ENCODE data around the gene UPK3A. TPM values are rescaled to one million over a fixed set of nuclear protein-coding genes. Genes with fewer than 3 reads are reported as not detected.
"Not testable (repeated sequence)": the region's sequence is repeated elsewhere in the genome, so short reads cannot be mapped to it uniquely, and the experiment has no call there.

UPK3A gene
- total RNA-seq, 1 donor from 2014 or later: not detected

DNA sequence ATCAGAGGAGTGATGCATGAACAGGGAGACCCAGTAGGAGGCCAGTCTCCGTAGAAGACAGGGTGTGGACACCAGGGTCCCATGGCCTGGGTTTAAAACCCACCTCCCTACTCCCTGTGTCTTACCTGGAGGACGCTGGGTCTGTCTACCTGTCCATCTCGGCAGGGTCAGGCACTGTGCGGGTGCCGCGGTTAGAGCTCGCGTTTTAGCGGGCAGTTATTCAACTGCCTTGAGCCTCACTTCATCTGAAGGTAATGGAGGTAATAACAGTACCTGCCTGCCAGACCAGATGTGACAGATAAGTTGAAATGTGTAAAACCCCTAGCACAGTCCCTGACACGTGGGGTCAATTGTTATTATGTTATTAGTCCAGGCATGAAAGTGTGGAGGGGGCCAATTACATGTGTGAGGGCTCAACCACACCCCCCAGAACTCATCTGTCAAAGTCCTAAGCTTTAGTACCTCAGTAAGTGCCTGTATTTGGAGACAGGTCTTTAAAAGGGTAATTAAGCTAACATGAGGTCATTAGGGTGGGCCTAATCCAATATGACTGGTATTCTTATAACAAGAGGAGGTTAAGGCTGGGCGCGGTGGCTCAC is 8.1 kb upstream of the UPK3A start:
- Mint-ChIP-seq H3K4me1 (ENCODE audit: low read depth) (peaks cover 3% of the 10 kb centered on the region), H3K27ac (no peak overlapping the region), H3K36me3 (ENCODE audit: low read depth) (no peaks in the 10 kb centered on the region), H3K9me3 (no peaks in the 10 kb centered on the region), H3K27me3 (ENCODE audit: low read depth) (peaks cover 9% of the 10 kb centered on the region), H3K4me3 (ENCODE audit: low read depth) (no peak overlapping the region)
- DNase-seq (ENCODE audit: low spot score): no peak
- intact Hi-C loops (cut with micrococcal nuclease): no loop called here

DNA sequence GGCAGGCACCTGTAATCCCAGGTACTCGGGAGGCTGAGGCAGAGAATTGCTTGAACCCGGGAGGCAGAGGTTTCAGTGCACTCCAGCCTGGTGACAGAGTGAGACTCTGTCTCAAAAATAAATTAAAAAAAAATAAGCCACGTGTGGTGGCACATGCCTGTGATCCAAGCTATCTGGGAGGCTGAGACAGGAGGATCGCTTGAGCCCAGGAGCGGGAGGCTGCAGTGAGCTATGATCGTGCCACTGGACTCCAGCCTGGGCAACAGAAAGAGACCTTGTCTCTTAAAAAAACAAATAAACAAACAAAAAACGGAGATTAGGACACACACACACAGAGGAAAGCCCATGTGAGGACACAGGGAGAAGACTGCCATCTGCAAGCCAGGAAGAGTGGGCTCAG is 7.0 kb upstream of the UPK3A start:
- H3K36me3 Mint-ChIP-seq (ENCODE audit: low read depth); H3K9me3 Mint-ChIP-seq; intact Hi-C loops (cut with micrococcal nuclease); H3K4me1 Mint-ChIP-seq (ENCODE audit: low read depth); DNase-seq (ENCODE audit: low spot score); H3K4me3 Mint-ChIP-seq (ENCODE audit: low read depth); H3K27ac Mint-ChIP-seq: not testable (repeated sequence)
- peaks cover 11% of the 10 kb centered on the region for H3K27me3 Mint-ChIP-seq (ENCODE audit: low read depth)

DNA sequence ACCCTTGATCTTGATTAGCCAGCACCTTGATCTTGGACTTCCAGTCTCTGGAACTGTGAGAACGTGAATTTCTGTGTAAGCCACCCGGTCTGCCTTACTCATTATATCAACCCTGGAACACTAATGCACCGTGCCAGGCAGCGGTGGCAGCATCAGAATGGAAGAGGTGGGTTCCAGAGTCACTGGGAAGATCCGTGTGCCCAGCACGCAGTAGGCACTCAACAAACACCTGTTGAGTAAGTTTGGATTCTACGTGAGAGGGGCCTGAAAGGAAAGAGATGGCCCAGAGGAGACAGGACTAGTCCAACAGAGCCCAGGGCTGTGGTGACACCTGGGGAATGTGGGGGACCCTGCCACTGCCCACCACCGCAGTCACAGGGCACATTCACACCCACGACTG is 6.6 kb upstream of the UPK3A start:
- Mint-ChIP-seq H3K27me3 (ENCODE audit: low read depth) (peaks cover 12% of the 10 kb centered on the region), H3K9me3 (no peaks in the 10 kb centered on the region), H3K4me3 (ENCODE audit: low read depth) (no peak overlapping the region), H3K4me1 (ENCODE audit: low read depth) (peaks cover 3% of the 10 kb centered on the region), H3K36me3 (ENCODE audit: low read depth) (no peaks in the 10 kb centered on the region), H3K27ac (no peak overlapping the region)
- intact Hi-C loops (cut with micrococcal nuclease): no loop called here
- DNase-seq (ENCODE audit: low spot score): no peak

DNA sequence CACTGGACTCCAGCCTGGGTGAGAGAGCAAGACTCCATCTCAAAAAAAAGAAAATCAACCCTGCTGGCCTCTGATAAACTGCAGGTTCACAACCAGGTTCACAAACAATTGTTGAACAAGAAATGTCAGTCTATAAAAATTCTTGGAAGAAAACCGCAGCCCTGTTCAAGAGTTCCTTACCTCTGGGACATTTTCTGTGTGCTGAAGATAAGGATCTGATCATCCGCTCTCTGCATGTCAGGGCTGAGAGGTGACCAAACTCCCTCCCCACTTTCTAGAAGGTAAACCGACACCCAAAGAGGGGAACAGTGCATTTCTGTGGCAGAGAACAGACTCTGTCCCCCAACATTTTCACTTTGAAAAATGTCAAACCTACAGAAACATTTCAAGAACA is 4.2 kb upstream of the UPK3A start:
- Mint-ChIP-seq H3K27ac (no peak overlapping the region), H3K4me1 (ENCODE audit: low read depth) (peaks cover 3% of the 10 kb centered on the region), H3K4me3 (ENCODE audit: low read depth) (no peak overlapping the region), H3K36me3 (ENCODE audit: low read depth) (no peaks in the 10 kb centered on the region), H3K9me3 (no peaks in the 10 kb centered on the region), H3K27me3 (ENCODE audit: low read depth) (peaks cover 25% of the 10 kb centered on the region)
- DNase-seq (ENCODE audit: low spot score): no peak
- intact Hi-C loops (cut with micrococcal nuclease): no loop called here

DNA sequence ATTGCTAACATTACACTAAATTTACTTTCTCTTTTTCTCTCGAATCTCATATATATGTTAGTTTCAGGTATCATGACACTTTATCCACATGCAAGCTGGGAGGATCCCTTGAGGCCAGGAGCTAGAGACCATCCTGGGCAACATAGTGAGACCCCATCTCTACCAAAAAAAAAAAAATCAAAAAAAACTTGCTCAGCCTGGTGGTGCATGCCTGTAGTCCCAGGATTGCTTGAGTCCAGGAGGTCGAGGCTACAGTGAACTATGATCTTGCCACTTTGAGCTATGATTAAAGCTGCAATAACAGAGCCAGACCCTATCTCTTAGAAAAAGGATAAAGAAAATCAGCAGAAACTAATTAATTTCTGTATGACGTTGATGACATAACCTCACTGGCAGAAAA is 3.7 kb upstream of the UPK3A start:
- H3K36me3 Mint-ChIP-seq (ENCODE audit: low read depth): no peaks in the 10 kb centered on the region
- no peak overlapping the region for H3K27ac Mint-ChIP-seq
- no peak overlapping the region for H3K4me3 Mint-ChIP-seq (ENCODE audit: low read depth)
- intact Hi-C loops (cut with micrococcal nuclease): no loop called here
- no peak for DNase-seq (ENCODE audit: low spot score)
- H3K4me1 Mint-ChIP-seq (ENCODE audit: low read depth): peaks cover 3% of the 10 kb centered on the region
- H3K9me3 Mint-ChIP-seq: no peaks in the 10 kb centered on the region
- peaks cover 28% of the 10 kb centered on the region for H3K27me3 Mint-ChIP-seq (ENCODE audit: low read depth)

DNA sequence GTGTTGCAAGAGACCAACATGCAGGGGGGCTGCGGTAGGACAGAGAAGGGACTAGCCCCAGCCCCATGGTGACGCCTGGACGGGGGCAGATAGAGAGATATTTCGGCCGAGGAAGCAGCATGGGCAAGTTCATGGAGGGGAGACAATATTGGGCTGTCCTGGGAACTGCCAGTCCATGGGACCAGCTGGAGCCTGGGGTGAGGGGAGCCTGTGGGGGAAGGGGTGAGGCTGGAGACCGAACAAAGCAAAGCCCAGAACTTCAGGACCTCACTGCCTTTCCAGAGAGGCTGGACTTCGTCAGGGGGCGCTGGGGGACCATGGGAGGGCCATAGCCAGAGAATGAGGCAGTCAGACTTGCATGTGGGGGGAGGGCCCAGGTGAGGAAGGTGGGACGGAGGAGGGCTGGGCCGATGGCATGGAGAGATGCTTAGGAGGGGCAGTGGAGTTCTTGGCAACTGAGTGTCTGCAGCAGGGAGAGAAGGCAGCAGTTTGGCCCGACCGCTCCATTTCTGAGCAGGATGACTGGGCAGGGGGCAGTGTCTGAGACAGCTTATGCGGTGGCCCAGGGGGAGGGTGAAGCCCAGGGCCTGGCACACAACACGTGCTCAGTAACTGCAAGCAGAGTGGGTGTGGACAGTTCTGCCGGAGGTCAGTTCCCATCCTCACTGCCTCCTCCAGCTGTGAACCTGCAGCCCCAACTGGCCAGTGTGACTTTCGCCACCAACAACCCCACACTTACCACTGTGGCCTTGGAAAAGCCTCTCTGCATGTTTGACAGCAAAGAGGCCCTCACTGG is 712 bp downstream of the UPK3A start:
- Mint-ChIP-seq H3K27ac (no peak overlapping the region), H3K4me3 (ENCODE audit: low read depth) (no peak overlapping the region), H3K27me3 (ENCODE audit: low read depth) (peaks cover 36% of the 10 kb centered on the region), H3K36me3 (ENCODE audit: low read depth) (no peaks in the 10 kb centered on the region), H3K9me3 (no peaks in the 10 kb centered on the region), H3K4me1 (ENCODE audit: low read depth) (peaks cover 3% of the 10 kb centered on the region)
- no peak for DNase-seq (ENCODE audit: low spot score)
- intact Hi-C loops (cut with micrococcal nuclease): no loop called here

DNA sequence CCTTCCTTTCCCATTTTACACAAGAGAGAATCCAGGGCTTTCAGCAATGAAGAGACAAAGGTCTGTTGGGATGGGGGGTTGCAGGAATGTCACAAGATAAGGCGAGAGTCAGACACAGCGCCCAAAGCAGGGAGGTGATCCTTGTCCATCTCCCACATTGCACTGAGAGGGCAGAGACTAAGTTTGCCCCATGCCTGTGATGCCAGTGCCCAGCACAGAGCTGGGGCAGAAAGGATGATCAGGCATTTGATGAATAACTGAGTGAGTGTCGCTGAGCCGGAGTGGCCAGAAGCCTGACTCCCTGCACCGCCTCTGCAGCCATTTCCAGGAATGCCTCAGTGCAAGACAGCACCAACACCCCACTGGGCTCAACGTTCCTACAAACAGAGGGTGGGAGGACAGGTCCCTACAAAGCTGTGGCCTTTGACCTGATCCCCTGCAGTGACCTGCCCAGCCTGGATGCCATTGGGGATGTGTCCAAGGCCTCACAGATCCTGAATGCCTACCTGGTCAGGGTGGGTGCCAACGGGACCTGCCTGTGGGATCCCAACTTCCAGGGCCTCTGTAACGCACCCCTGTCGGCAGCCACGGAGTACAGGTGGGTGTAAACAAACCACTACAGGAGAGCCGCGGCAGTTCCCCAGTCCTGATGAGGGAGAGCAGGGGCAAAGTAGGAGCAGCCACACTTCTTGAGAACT is 2.3 kb downstream of the UPK3A start:
- intact Hi-C loops (cut with micrococcal nuclease): no loop called here
- no peaks in the 10 kb centered on the region for H3K9me3 Mint-ChIP-seq
- DNase-seq (ENCODE audit: low spot score): no peak
- H3K36me3 Mint-ChIP-seq (ENCODE audit: low read depth): no peaks in the 10 kb centered on the region
- H3K27ac Mint-ChIP-seq: no peak overlapping the region
- H3K4me3 Mint-ChIP-seq (ENCODE audit: low read depth): no peak overlapping the region
- H3K27me3 Mint-ChIP-seq (ENCODE audit: low read depth): peaks cover 30% of the 10 kb centered on the region
- no peaks in the 10 kb centered on the region for H3K4me1 Mint-ChIP-seq (ENCODE audit: low read depth)

DNA sequence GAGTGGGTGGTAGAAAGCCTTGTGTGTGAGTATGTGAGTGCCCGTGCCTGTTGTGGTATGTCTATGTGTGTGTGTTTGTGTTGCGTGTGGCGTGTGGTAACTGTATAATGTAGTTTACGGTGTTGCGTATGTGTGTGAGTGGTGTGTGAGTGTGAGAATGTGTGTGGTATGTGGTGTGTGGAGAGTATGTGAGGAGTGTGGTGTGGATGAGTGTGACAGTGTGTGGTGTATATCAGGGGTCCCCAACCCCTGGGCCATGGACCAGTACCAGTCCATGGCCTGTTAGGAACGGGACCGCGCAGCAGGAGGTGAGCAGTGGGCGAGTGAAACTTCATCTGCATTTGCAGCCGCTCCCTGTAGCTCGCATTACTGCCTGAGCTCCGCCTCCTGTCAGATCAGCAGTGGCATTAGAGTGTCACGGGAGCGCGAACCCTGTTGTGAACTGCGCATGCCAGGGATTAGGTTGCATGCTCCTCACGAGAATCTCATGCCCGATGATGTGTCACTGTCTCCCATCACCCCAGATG is 5.7 kb downstream of the UPK3A start:
- intact Hi-C loops (cut with micrococcal nuclease): no loop called here
- Mint-ChIP-seq H3K27me3 (ENCODE audit: low read depth) (peaks cover 12% of the 10 kb centered on the region), H3K9me3 (no peaks in the 10 kb centered on the region), H3K36me3 (ENCODE audit: low read depth) (no peaks in the 10 kb centered on the region), H3K4me1 (ENCODE audit: low read depth) (no peaks in the 10 kb centered on the region), H3K27ac (no peak overlapping the region), H3K4me3 (ENCODE audit: low read depth) (no peak overlapping the region)
- DNase-seq (ENCODE audit: low spot score): no peak

DNA sequence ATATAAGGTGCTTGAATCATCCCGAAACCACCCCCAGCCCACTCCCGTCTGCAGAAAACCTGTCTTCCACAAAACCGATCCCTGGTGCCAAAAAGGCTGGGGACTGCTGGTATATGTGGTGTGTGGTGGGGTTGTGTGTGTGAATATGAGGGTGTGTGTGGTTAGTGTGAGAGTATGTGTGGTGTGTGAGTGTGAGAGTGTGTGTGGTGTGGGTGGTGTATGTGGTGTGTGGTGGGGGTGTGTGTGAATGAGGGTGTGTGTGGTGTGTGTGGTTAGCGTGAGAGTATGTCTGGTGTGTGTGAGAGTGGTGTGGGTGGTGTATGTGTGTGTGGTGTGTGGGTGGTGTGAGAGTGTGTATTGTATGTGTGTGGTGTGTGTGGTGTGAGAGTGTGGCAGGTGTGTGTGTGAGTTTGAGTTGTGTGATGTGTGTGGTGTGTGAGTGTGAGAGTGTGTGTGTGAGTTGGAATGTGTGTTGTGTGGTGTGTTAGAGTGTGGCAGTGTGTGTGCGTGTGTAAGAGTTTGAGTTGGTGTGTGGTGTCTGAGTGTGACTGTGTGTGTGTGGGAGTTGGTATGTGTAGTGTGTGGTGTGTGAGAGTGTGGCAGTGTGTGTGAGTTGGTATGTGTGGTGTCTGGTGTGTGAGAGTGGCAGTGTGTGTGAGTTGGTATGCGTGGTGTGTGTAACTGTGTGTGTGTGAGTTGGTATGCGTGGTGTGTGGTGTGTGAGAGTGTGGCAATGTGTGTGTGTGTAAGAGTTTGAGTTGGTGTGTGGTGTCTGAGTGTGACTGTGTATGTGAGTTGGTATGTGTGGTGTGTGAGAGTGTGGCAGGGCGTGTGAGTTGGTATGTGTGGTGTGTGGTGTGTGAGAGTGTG is 6.5 kb downstream of the UPK3A start:
- Mint-ChIP-seq H3K36me3 (ENCODE audit: low read depth) (no peaks in the 10 kb centered on the region), H3K4me1 (ENCODE audit: low read depth) (no peaks in the 10 kb centered on the region), H3K4me3 (ENCODE audit: low read depth) (no peak overlapping the region), H3K27me3 (ENCODE audit: low read depth) (peaks cover 5% of the 10 kb centered on the region), H3K9me3 (no peaks in the 10 kb centered on the region), H3K27ac (no peak overlapping the region)
- DNase-seq (ENCODE audit: low spot score): no peak
- intact Hi-C loops (cut with micrococcal nuclease): no loop called here

DNA sequence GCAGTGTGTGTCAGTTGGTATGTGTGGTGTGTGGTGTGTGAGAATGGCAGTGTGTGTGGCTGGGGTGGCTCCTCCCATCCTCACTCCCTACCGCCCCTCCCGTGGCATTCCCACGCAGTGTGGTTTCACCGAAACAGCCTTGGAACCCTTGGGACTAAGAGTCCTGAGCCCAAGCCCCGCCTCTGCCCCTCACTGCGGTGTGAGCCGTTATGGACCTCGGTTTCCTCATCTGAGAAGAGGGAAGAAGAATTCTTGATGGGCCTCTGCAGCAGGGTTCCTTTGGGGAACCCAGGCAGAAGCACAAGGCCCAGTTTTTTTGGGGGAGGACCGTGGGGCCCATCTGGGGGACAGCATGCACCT is 7.2 kb downstream of the UPK3A start:
- intact Hi-C loops (cut with micrococcal nuclease): no loop called here
- DNase-seq (ENCODE audit: low spot score): no peak
- peaks cover 5% of the 10 kb centered on the region for H3K4me1 Mint-ChIP-seq (ENCODE audit: low read depth)
- no peak overlapping the region for H3K4me3 Mint-ChIP-seq (ENCODE audit: low read depth)
- H3K36me3 Mint-ChIP-seq (ENCODE audit: low read depth): no peaks in the 10 kb centered on the region
- no peak overlapping the region for H3K27ac Mint-ChIP-seq
- no peaks in the 10 kb centered on the region for H3K27me3 Mint-ChIP-seq (ENCODE audit: low read depth)
- H3K9me3 Mint-ChIP-seq: no peaks in the 10 kb centered on the region

DNA sequence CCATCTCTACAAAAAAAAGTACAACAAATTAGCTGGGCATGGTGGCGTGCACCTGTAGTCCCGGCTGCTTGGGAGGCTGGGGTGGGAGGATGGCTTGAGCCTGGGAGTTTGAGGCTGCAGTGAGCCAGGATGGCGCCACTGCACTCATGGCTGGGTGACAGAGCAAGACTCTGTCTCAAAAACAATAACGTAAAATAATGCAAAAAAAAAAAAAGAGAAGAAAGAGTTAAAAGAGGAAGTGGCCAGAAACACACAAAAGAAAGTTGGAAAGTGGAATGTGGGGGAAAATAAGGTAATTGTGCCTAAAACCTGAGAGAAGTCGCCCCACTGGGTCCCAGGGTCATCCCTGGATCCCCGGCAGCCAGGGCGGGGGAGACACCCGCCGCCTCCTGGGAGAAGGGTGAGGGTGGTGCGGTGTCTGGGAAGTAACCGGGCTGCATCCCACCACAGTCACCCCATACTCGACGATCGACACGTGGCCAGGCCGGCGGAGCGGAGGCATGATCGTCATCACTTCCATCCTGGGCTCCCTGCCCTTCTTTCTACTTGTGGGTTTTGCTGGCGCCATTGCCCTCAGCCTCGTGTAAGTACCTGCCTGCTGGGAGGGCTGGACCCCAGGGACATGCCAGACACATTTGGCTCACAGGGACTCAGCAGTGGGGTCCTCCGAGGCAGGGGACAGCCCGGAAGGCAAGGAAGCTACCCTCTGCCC is 8.1 kb downstream of the UPK3A start:
- Mint-ChIP-seq H3K4me1 (ENCODE audit: low read depth) (peaks cover 6% of the 10 kb centered on the region), H3K27ac (no peak overlapping the region), H3K27me3 (ENCODE audit: low read depth) (no peaks in the 10 kb centered on the region), H3K4me3 (ENCODE audit: low read depth) (no peak overlapping the region), H3K36me3 (ENCODE audit: low read depth) (no peaks in the 10 kb centered on the region), H3K9me3 (no peaks in the 10 kb centered on the region)
- intact Hi-C loops (cut with micrococcal nuclease): no loop called here
- DNase-seq (ENCODE audit: low spot score): no peak

DNA sequence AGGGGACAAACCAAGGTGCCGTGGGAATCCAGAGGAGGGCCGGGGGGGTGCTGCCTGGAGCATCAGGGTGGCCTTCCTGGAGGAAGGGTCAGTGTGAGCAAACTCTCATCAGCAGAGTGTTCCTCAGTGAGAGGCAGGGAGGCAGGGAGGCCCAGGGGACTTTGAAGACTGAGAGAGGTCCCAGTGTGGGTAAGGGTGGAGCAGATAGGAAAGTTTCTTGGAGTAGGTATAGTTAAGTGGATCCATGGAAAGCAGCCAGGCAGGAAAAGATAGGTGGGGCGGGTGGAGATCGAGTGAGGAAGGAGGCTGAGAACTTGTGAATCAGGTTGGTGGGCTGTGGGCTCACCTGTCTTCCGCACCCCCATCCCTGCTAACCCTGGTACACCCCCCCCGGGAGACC is 9.3 kb downstream of the UPK3A start:
- no peak for DNase-seq (ENCODE audit: low spot score)
- H3K27me3 Mint-ChIP-seq (ENCODE audit: low read depth): no peaks in the 10 kb centered on the region
- H3K4me1 Mint-ChIP-seq (ENCODE audit: low read depth): peaks cover 6% of the 10 kb centered on the region
- intact Hi-C loops (cut with micrococcal nuclease): no loop called here
- no peak overlapping the region for H3K4me3 Mint-ChIP-seq (ENCODE audit: low read depth)
- no peaks in the 10 kb centered on the region for H3K9me3 Mint-ChIP-seq
- H3K36me3 Mint-ChIP-seq (ENCODE audit: low read depth): no peaks in the 10 kb centered on the region
- no peak overlapping the region for H3K27ac Mint-ChIP-seq
